Activated CD8-positive, alpha-beta T cell treated with anti-CD3 and anti-CD28 coated beads for 36 hours (primary cell): ENCODE data around the gene NFKB1. TPM values are rescaled to one million over a fixed set of nuclear protein-coding genes. Genes with fewer than 3 reads are reported as not detected.

Experiments used
- ATAC-seq: fragments of 200-7000 bp; cut with Tn5 transposase; one replicate; pipeline ENCODE4 v1.10.0; 2021; ENCODE audit warnings: mild to moderate bottlenecking, moderate library complexity
- CTCF ChIA-PET: fragments of 350-600 bp; sonication (Branson Sonifier 250); formaldehyde crosslinking; loops from one replicate; lab custom pipeline; 2021; ENCODE audit warnings: antibody characterized with exemption; lab: Charles Lee
- POLR2A ChIA-PET: fragments of 350-600 bp; sonication (Branson Sonifier 250); formaldehyde crosslinking; loops from one replicate; lab custom pipeline; 2021; ENCODE audit warnings: antibody characterized with exemption; lab: Charles Lee
- DNase-seq: peaks from one replicate; pipeline ENCODE4 v3.0.0-alpha.2; 2020
- H3K27ac Mint-ChIP-seq: one replicate; pipeline ENCODE4 v1.8.0; 2021; ENCODE audit warnings: mild to moderate bottlenecking, mixed read lengths
- H3K27me3 Mint-ChIP-seq: one replicate; pipeline ENCODE4 v1.8.0; 2021; ENCODE audit warnings: mixed read lengths
- H3K36me3 Mint-ChIP-seq: one replicate; pipeline ENCODE4 v1.8.0; 2021; ENCODE audit warnings: low read depth, mixed read lengths
- H3K4me1 Mint-ChIP-seq: one replicate; pipeline ENCODE4 v1.8.0; 2021; ENCODE audit warnings: low read depth, mixed read lengths
- H3K4me3 Mint-ChIP-seq: one replicate; pipeline ENCODE4 v1.8.0; 2021; ENCODE audit warnings: mild to moderate bottlenecking, moderate library complexity, mixed read lengths
- H3K9me3 Mint-ChIP-seq: one replicate; pipeline ENCODE4 v1.8.0; 2021; ENCODE audit warnings: mixed read lengths
- CTCF ChIP-seq: fragments of 200-600 bp; IDR thresholded peaks from one replicate; pipeline ENCODE4 v1.8.0; 2022; ENCODE audit warnings: antibody characterized with exemption, mild to moderate bottlenecking
- intact Hi-C: fragments of 100-400 bp; cut with micrococcal nuclease; formaldehyde crosslinking; loops from one replicate; pipeline ENCODE4 v1.10.0; 2022
- total RNA-seq, 2 experiments: library from RNA; stranded (reverse); gene quantifications; one replicate each; pipeline ENCODE4 v1.2.3, GENCODE V29; 2021

NFKB1 gene
- total RNA-seq, 2 experiments from 2014 or later: 224 to 230 TPM

- Mint-ChIP-seq H3K4me1 (peaks cover 56% of the 10 kb centered on the region), H3K4me3 (no peak overlapping the region), H3K27ac (no peak overlapping the region), H3K27me3 (no peaks in the 10 kb centered on the region), H3K36me3 (peaks cover 8% of the 10 kb centered on the region), H3K9me3 (no peaks in the 10 kb centered on the region)
- TF ChIP-seq CTCF: no peak
- intact Hi-C loops: loop anchor here (5.0 to 10.0 kb wide), 3 partner anchors 201 to 474 kb away; partner anchors contain the start of genes BDH2, SLC39A8 and UBE2D3
- POLR2A ChIA-PET: interaction anchor here (0.8 to 1.5 kb wide), 2 partner anchors 15 to 91 kb away, joined by 3 to 4 read pairs; no protein-coding TSS in a partner anchor
- CTCF ChIA-PET: interaction anchor here (0.8 to 2.6 kb wide), 9 partner anchors 11 to 384 kb away, joined by 4 to 8 read pairs (median 5); partner anchors contain the start of gene SLC39A8
- DNase-seq (no peak), ATAC-seq (no peak)
These were observed 122.5 kb downstream of the NFKB1 start for GRCh38 chr4:102623622-102624021.

DNA sequence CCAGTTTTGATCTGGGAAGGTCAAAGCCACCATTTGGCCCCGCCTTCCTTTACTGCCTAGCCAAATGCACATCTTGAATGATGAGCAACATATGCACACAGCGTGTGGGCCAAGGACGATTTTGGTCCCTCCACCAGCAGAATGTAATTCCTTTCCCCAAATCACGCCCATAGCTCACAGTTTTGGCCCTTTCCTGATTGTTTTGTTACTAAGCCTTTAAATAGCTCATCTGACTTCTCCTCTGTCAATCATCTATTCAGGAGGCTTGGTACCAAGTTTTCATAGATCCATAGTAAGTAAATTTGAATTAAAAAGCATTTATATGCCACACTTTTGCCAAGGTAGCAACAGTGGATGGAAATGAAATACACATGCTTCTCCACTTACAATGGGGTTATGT, 123.3 kb downstream of the NFKB1 start:
- Mint-ChIP-seq H3K27ac (no peak overlapping the region), H3K4me1 (peaks cover 56% of the 10 kb centered on the region), H3K9me3 (no peaks in the 10 kb centered on the region), H3K27me3 (no peaks in the 10 kb centered on the region), H3K36me3 (peaks cover 4% of the 10 kb centered on the region), H3K4me3 (no peak overlapping the region)
- intact Hi-C loops: loop anchor here (5.0 to 10.0 kb wide), 3 partner anchors 200 to 473 kb away; partner anchors contain the start of genes BDH2, SLC39A8 and UBE2D3
- ATAC-seq (no peak), DNase-seq (no peak)
- POLR2A ChIA-PET: interaction anchor here (1.5 kb wide), 1 partner anchor 16 kb away, joined by 4 read pairs; no protein-coding TSS in a partner anchor
- CTCF ChIA-PET: interaction anchor here (0.9 to 2.6 kb wide), 9 partner anchors 10 to 383 kb away, joined by 4 to 24 read pairs (median 5); partner anchors contain the start of gene SLC39A8
- no peak for TF ChIP-seq CTCF

GRCh38 chr4:102625232-102625930, 124.2 kb downstream of the NFKB1 start:
- Mint-ChIP-seq H3K9me3 (no peaks in the 10 kb centered on the region), H3K4me1 (peaks cover 57% of the 10 kb centered on the region), H3K4me3 (peak overlapping the region; percentile 65), H3K27ac (peak overlapping the region; percentile 90), H3K27me3 (no peaks in the 10 kb centered on the region), H3K36me3 (no peaks in the 10 kb centered on the region)
- peak; percentile 78 for TF ChIP-seq CTCF
- ChIA-PET POLR2A (interaction anchor here (0.6 kb wide), 3 partner anchors 73 to 934 kb away, joined by 3 to 4 read pairs (median 3); no protein-coding TSS in a partner anchor), CTCF (interaction anchor here (0.6 to 2.6 kb wide), 22 partner anchors 9 to 465 kb away, joined by 3 to 24 read pairs (median 4); no protein-coding TSS in a partner anchor)
- peak; percentile 84 for ATAC-seq
- DNase-seq: peak; percentile 82
- intact Hi-C loops: loop anchor here (1.0 to 10.0 kb wide), 6 partner anchors 38 to 382 kb away; partner anchors contain the start of genes SLC39A8 and UBE2D3

DNA sequence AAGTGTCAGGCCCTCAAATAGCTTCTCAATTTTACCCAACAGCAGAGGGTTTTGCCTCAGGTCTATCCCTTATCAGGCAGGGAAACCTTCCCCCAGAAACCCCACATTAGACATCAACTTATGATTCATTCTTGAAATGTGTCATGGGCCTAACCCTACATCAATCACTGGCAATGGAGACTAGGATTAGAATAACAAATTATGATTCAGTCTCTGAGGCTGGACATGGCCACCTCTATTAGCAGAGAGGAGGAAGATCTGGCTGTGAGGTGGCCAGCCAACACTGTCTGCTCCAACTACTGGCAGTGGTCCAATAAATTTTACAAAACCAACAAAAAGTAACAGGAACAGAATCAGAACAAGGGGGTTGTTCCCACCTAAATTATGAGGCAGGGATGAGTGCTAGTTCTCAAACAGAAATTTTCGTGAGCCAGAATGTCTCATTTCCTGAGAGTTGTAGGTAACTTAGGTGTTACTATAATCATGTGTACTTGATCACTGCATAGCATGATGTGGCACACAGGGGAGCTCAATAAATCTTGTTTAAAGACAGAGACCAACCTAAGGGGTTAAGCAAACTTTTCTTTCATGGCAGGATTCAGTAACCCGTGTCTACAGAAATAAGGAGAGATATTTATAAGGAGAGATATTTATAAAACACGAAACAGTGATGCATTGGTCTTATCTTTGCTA, 126.8 kb downstream of the NFKB1 start:
- peaks cover 7% of the 10 kb centered on the region for H3K36me3 Mint-ChIP-seq
- CTCF ChIA-PET: interaction anchor here (0.6 to 2.2 kb wide), 19 partner anchors 11 to 468 kb away, joined by 3 to 9 read pairs (median 3); no protein-coding TSS in a partner anchor
- peak overlapping the region; percentile 17 for H3K4me3 Mint-ChIP-seq
- ATAC-seq (peak; percentile 75), DNase-seq (peak; percentile 58)
- POLR2A ChIA-PET: no interaction called here
- H3K9me3 Mint-ChIP-seq: no peaks in the 10 kb centered on the region
- peak overlapping the region; percentile 79 for H3K27ac Mint-ChIP-seq
- intact Hi-C loops: loop anchor here (5.0 to 10.0 kb wide), 5 partner anchors 41 to 379 kb away; partner anchors contain the start of genes SLC39A8 and UBE2D3
- TF ChIP-seq CTCF: no peak
- peaks cover 70% of the 10 kb centered on the region for H3K4me1 Mint-ChIP-seq
- no peaks in the 10 kb centered on the region for H3K27me3 Mint-ChIP-seq
